A549 (cell line): ENCODE results near the gene METTL27. TPM values are rescaled to one million over a fixed set of nuclear protein-coding genes. Genes with fewer than 3 reads are reported as not detected.

ENCODE experiments used
- polyA plus RNA-seq, 4 experiments: library from polyadenylated mRNA; depleted of rRNA in 3 of 4; stranded (reverse); fragments of >200 nt; fragmentation: RNase III in 1 of 4; extraction: RNeasy Plus Mini Kit Qiagen cat#74134 plus additional on column Dnase treatment in 1 of 4; gene quantifications; 2 replicates in 3 of 4; 3 replicates in 1 of 4; pipeline ENCODE4 v1.2.3, GENCODE V29; 2011 to 2017

METTL27 gene
- polyA plus RNA-seq, 2 of the 4 experiments (the other 2 are of a cell fraction) = 4.1 to 4.9 TPM

Other genes with a start within 250 kb of the METTL27 start
- 1.4 and 2.2 TPM in 2 replicates for gene MLXIPL, start 218.0 kb downstream of the METTL27 start, polyA plus RNA-seq (2011; rRNA removed)
- 1.8 to 3.8 TPM (median 3.3 TPM) in 3 replicates for gene MLXIPL, start 218.0 kb downstream of the METTL27 start, polyA plus RNA-seq (2017; fragmentation: RNase III; extraction: RNeasy Plus Mini Kit Qiagen cat#74134 plus additional on column Dnase treatment)
- gene VPS37D, start 174.7 kb downstream of the METTL27 start, polyA plus RNA-seq (2011; rRNA removed) = 3.3 and 3.8 TPM in 2 replicates
- 2.2 to 2.9 TPM (median 2.6 TPM) in 3 replicates for gene VPS37D, start 174.7 kb downstream of the METTL27 start, polyA plus RNA-seq (2017; fragmentation: RNase III; extraction: RNeasy Plus Mini Kit Qiagen cat#74134 plus additional on column Dnase treatment)
- 5.2 and 5.7 TPM in 2 replicates for gene DNAJC30, start 159.1 kb downstream of the METTL27 start, polyA plus RNA-seq (2011; rRNA removed)
- gene DNAJC30, start 159.1 kb downstream of the METTL27 start, polyA plus RNA-seq (2017; fragmentation: RNase III; extraction: RNeasy Plus Mini Kit Qiagen cat#74134 plus additional on column Dnase treatment) = 8.9 to 10.1 TPM (median 9.3 TPM) in 3 replicates
- gene BUD23, start 158.9 kb downstream of the METTL27 start, polyA plus RNA-seq (2011; rRNA removed) = 131 and 161 TPM in 2 replicates
- gene BUD23, start 158.9 kb downstream of the METTL27 start, polyA plus RNA-seq (2017; fragmentation: RNase III; extraction: RNeasy Plus Mini Kit Qiagen cat#74134 plus additional on column Dnase treatment) = 130 to 145 TPM (median 134 TPM) in 3 replicates
- 72.9 and 81.7 TPM in 2 replicates for gene STX1A, start 122.8 kb downstream of the METTL27 start, polyA plus RNA-seq (2011; rRNA removed)
- 48.3 to 59.0 TPM (median 49.2 TPM) in 3 replicates for gene STX1A, start 122.8 kb downstream of the METTL27 start, polyA plus RNA-seq (2017; fragmentation: RNase III; extraction: RNeasy Plus Mini Kit Qiagen cat#74134 plus additional on column Dnase treatment)
- gene ABHD11, start 103.7 kb downstream of the METTL27 start, polyA plus RNA-seq (2011; rRNA removed) = 8.1 and 10.4 TPM in 2 replicates
- gene ABHD11, start 103.7 kb downstream of the METTL27 start, polyA plus RNA-seq (2017; fragmentation: RNase III; extraction: RNeasy Plus Mini Kit Qiagen cat#74134 plus additional on column Dnase treatment) = 13.7 to 15.2 TPM (median 15.1 TPM) in 3 replicates
- gene CLDN3, start 72.2 kb downstream of the METTL27 start, polyA plus RNA-seq (2011; rRNA removed) = 1.2 and 1.7 TPM in 2 replicates
- gene CLDN3, start 72.2 kb downstream of the METTL27 start, polyA plus RNA-seq (2017; fragmentation: RNase III; extraction: RNeasy Plus Mini Kit Qiagen cat#74134 plus additional on column Dnase treatment) = 2.0 to 2.6 TPM (median 2.0 TPM) in 3 replicates
- gene CLDN4, start 11.5 kb downstream of the METTL27 start, polyA plus RNA-seq (2011; rRNA removed) = 2.3 and 2.4 TPM in 2 replicates
- gene CLDN4, start 11.5 kb downstream of the METTL27 start, polyA plus RNA-seq (2017; fragmentation: RNase III; extraction: RNeasy Plus Mini Kit Qiagen cat#74134 plus additional on column Dnase treatment) = 1.3 to 1.5 TPM (median 1.5 TPM) in 3 replicates
- 0.16 TPM in 1 of 2 replicates, not detected in the other for gene TMEM270, start 18.6 kb upstream of the METTL27 start, polyA plus RNA-seq (2011; rRNA removed)
- gene TMEM270, start 18.6 kb upstream of the METTL27 start, polyA plus RNA-seq (2017; fragmentation: RNase III; extraction: RNeasy Plus Mini Kit Qiagen cat#74134 plus additional on column Dnase treatment) = not detected in 3 replicates
- gene ELN, start 185.7 kb upstream of the METTL27 start, polyA plus RNA-seq (2011; rRNA removed) = 0.08 and 0.16 TPM in 2 replicates
- 0.09 to 0.16 TPM (median 0.12 TPM) in 3 replicates for gene ELN, start 185.7 kb upstream of the METTL27 start, polyA plus RNA-seq (2017; fragmentation: RNase III; extraction: RNeasy Plus Mini Kit Qiagen cat#74134 plus additional on column Dnase treatment)
- gene LIMK1, start 241.3 kb upstream of the METTL27 start, polyA plus RNA-seq (2011; rRNA removed) = 17.6 and 25.3 TPM in 2 replicates
- 28.9 to 31.8 TPM (median 28.9 TPM) in 3 replicates for gene LIMK1, start 241.3 kb upstream of the METTL27 start, polyA plus RNA-seq (2017; fragmentation: RNase III; extraction: RNeasy Plus Mini Kit Qiagen cat#74134 plus additional on column Dnase treatment)